Small intestine (tissue), 7 donors: Measurements from ENCODE around the gene LDAH. TPM values are rescaled to one million over a fixed set of nuclear protein-coding genes. Genes with fewer than 3 reads are reported as not detected.

Experiments
- DNase-seq, 2 donors: peaks; one replicate each; pipeline versions ENCODE4 v3.0.0 to v3.0.0-alpha.2; 2013
- FAIRE-seq: peaks from 2 replicates; lab custom pipeline; 2012; peaks lifted over from hg19 to GRCh38; lab: Jason Lieb, UNC
- H3K27ac ChIP-seq, 3 donors: one replicate each; pipeline ENCODE4 v1.5.1; 2013; ENCODE audit warnings: low read length in 2 of 3, mild to moderate bottlenecking in 2 of 3, control low read depth in 1 of 3, inconsistent platforms in 1 of 3, low read depth in 1 of 3, moderate library complexity in 1 of 3
- H3K27me3 ChIP-seq, 3 donors: one replicate each; pipeline ENCODE4 v1.6.1; 2013; ENCODE audit warnings: low read length in 3 of 3, inconsistent platforms in 1 of 3; ENCODE audit not compliant: control insufficient read depth in 3 of 3, insufficient read depth in 3 of 3
- H3K36me3 ChIP-seq, 3 donors: one replicate each; pipeline ENCODE4 v1.6.1; 2013; ENCODE audit warnings: low read length in 3 of 3, inconsistent platforms in 1 of 3, low read depth in 1 of 3, mild to moderate bottlenecking in 1 of 3, moderate library complexity in 1 of 3; ENCODE audit not compliant: control insufficient read depth in 3 of 3, insufficient read depth in 2 of 3
- H3K4me1 ChIP-seq, 3 donors: one replicate each; pipeline ENCODE4 v1.6.1; 2013; ENCODE audit warnings: low read length in 2 of 3, inconsistent platforms in 1 of 3, low read depth in 1 of 3, mild to moderate bottlenecking in 1 of 3, moderate library complexity in 1 of 3; ENCODE audit not compliant: control insufficient read depth in 3 of 3, insufficient read depth in 2 of 3
- H3K4me3 ChIP-seq, 3 donors: one replicate each; pipeline ENCODE4 v1.5.1; 2013; ENCODE audit warnings: low read length in 3 of 3, control low read depth in 1 of 3, inconsistent platforms in 1 of 3, low read depth in 1 of 3, mild to moderate bottlenecking in 1 of 3, moderate library complexity in 1 of 3
- H3K9me3 ChIP-seq, 2 donors: one replicate each; pipeline ENCODE4 v1.6.1; 2013; ENCODE audit warnings: low read depth in 1 of 2, low read length in 1 of 2; ENCODE audit not compliant: control insufficient read depth in 2 of 2, insufficient read depth in 1 of 2
- WGBS, 3 donors: extraction: QIAGEN DNeasy Blood & Tissue Kit; methylation state at CpG; one replicate each; pipeline ENCODE4 v1.1.7; 2013; 5-methylcytosine and 5-hydroxymethylcytosine counted together
- polyA plus RNA-seq, 4 donors: library from polyadenylated mRNA; stranded (reverse) in 3 of 4; unstranded in 1 of 4; fragments of 200-250 nt in 3 of 4; fragments of 120-200 nt in 1 of 4; gene quantifications; one replicate each; pipeline versions ENCODE4 v1.2.1 to v1.2.3, GENCODE V29; 2013
- donor health status: healthy with polysubstance abuse.
- donor health status: control.
- donor health status: control.
- donor health status: Bipolar disorder and iron deficiency.
- donor health status: healthy.

Gene LDAH
- polyA plus RNA-seq, 4 donors, result 4.3 to 32.1 (median 10.4) TPM

DNA sequence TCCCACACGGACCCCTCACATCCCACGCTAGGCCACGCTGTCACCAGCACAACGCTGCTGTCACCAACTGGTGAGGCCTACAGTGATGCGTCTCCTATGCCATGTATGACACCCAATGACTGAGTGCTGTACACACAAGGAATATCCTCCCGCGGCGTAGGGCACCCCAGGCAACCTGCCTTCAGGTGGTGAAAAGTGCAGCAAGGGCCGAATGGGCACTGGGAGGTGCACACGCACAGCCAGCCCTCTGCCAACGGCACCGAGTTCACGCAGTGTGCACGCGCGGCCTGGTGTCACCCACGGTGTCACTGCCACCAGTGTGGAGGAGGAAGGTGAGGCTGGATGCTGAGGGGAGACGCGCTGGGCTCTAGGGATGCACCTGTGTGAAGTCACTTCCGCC is 176.5 kb downstream of the LDAH start:
- Histone ChIP-seq H3K36me3 (peaks cover 0 to 62% (median 2%) of the 10 kb centered on the region in 3 donors), H3K9me3 (no peaks in the 10 kb centered on the region), H3K27ac (no peak overlapping the region), H3K27me3 (no peaks in the 10 kb centered on the region), H3K4me1 (peaks cover 0 to 26% (median 9%) of the 10 kb centered on the region in 3 donors), H3K4me3 (no peak overlapping the region)
- WGBS, 3 donors, result 95 to 97% (median 96%) methylated on average over 20 of the region's 20 CpGs
- DNase-seq, result no peak
- no peak for FAIRE-seq

DNA sequence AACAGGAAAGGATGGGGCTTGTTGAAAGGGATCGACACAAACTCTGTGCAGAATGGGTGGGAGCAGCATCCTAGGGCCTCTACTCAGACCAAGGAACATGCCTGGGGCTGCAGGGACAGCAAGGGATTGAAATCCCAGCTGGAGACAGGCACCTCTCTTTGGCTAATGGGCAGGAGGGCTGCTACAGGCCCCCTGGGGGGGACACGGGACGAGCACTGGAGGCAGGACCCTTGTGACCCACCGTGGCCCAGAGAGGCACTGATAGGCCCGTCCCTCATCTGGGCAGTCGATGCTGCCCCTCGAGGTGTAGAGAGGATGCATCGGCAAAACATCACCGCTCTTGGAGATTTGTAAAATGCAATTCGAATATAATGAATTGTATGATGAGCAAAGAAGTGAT is 177.1 kb downstream of the LDAH start:
- no peak overlapping the region for H3K27ac ChIP-seq
- no peaks in the 10 kb centered on the region for H3K27me3 ChIP-seq
- H3K9me3 ChIP-seq, result no peaks in the 10 kb centered on the region
- no peak for FAIRE-seq
- no peak for DNase-seq
- peaks cover 0 to 69% (median 2%) of the 10 kb centered on the region in 3 donors for H3K36me3 ChIP-seq
- H3K4me1 ChIP-seq, result peaks cover 0 to 26% (median 9%) of the 10 kb centered on the region in 3 donors
- H3K4me3 ChIP-seq, result no peak overlapping the region
- WGBS, 3 donors, result 90 to 94% (median 93%) methylated on average over 10 of the region's 10 CpGs

DNA sequence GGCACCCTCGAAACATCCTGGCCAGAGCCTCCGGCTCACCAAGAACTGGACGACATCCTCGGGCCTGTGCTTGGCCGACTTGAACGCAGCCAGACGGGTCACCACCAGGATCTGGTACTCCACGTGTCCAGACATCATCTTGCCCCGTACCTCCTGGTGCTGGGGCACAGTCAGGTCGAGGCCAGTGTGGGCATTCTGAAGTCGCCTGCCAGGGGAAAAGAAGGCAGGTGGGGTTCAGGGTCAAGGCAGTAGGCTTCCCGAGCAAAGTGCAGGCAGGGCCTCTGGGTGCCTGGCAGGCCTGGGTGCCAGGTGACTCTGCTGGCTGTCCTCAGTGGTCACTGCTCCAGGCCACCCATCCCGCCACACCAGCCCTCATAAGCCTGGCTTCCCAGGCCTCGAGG is 177.6 kb downstream of the LDAH start:
- no peak overlapping the region for H3K4me3 ChIP-seq
- no peak overlapping the region for H3K27ac ChIP-seq
- 90 to 93% (median 91%) methylated on average over 14 of the region's 14 CpGs for WGBS, 3 donors
- H3K27me3 ChIP-seq, result no peaks in the 10 kb centered on the region
- DNase-seq (no peak), FAIRE-seq (no peak)
- H3K4me1 ChIP-seq, result peaks cover 0 to 23% (median 9%) of the 10 kb centered on the region in 3 donors
- H3K9me3 ChIP-seq, result no peaks in the 10 kb centered on the region
- peaks cover 0 to 73% (median 4%) of the 10 kb centered on the region in 3 donors for H3K36me3 ChIP-seq

DNA sequence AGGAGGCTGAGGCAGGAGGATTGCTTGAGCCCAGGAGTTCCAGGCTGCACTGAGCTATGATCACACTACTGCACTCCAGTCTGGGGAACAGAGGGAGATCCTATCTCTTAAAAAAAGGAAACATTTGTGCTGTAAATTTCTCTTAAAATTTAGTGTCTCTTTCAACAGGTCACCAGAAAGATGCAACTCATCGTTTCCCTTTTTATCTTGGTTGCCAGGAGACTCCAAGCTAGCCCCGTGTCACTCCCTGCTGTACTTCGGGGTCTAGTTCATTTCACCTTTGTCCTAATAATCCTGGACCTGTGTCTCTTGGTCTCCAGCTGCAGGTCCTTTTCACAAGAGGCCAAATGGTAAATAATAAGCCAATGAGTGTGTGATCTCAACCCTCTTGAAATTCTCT is 179.1 kb downstream of the LDAH start:
- H3K36me3 ChIP-seq, result peaks cover 0 to 84% (median 9%) of the 10 kb centered on the region in 3 donors
- DNase-seq (no peak), FAIRE-seq (no peak)
- no peaks in the 10 kb centered on the region for H3K27me3 ChIP-seq
- H3K4me1 ChIP-seq, result peaks cover 0 to 12% (median 5%) of the 10 kb centered on the region in 3 donors
- H3K4me3 ChIP-seq, result no peak overlapping the region
- no peaks in the 10 kb centered on the region for H3K9me3 ChIP-seq
- 48 to 77% (median 49%) methylated on average over 3 of the region's 3 CpGs for WGBS, 3 donors
- H3K27ac ChIP-seq, result no peak overlapping the region

DNA sequence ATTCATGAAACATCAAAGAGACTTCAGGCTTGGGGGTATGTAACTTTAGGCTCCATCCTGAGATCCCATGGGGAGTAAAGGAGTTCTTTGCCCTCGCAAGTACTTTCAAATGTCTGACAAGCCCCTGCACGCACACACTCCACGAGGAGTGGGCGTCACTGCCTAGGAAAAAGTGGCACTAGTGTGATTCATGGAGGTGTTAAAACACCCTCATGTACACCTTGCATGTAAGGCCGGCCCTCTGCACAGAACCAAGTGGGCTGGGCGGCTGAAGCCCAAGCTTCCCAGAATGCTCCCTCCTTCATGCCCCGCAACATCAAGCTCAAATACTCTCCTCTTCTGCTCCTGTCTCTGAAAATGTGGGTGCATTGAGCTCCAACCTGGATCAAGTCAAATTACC is 179.8 kb downstream of the LDAH start:
- Histone ChIP-seq H3K9me3 (no peaks in the 10 kb centered on the region), H3K36me3 (peaks cover under 1 to 91% (median 9%) of the 10 kb centered on the region in 3 donors), H3K27me3 (no peaks in the 10 kb centered on the region), H3K4me3 (no peak overlapping the region), H3K4me1 (peaks cover 0 to 4% (median 0%) of the 10 kb centered on the region in 3 donors), H3K27ac (no peak overlapping the region)
- WGBS, 3 donors, result 94 to 98% (median 97%) methylated on average over 7 of the region's 7 CpGs
- FAIRE-seq, result no peak
- DNase-seq, result no peak

DNA sequence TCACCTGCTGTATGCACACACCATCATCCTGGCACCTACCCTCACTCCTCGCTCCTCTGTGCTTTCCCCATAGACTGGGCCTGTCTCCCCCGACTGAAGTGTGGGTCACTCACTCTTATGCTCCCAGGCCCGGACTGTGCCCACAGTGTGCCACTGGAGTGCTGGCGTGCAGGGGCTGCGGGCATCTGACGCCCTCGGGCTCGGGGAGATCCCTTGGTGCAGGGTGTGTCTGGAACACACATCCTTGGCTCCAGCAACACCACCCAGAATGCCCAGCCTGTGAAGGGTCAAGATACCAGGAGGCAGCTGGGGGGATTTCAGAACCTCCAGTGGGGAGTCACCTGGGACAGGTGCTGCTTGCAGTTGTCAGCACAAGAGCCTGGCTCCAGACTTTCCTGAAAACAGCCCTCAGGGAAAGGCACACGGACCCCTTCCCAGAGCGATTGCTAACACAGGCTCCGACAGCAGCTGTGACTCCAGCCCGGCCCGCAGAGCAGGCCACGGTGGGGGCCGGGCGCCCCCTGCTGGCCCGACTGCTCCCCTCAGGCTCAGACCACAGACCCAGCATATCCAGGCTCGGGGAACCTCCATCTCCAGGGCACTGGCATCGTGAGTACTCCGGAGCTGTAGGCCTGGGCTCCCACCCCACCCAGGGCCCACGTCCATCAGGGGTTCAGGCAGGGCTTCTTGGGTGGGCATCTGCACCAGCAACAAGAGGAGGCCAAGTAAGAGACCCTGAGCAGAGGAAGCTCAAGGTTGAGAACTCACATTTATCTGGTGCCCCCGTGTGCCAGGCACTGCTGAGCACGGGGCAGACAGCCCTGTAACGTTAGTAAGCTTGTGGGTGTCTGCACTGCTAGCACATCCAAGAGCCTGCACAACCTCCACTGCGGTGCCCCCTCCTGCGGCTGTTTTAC is 180.6 kb downstream of the LDAH start:
- H3K36me3 ChIP-seq, result peaks cover 3 to 95% (median 10%) of the 10 kb centered on the region in 3 donors
- H3K27me3 ChIP-seq, result no peaks in the 10 kb centered on the region
- DNase-seq (peak; percentile 64 to 81), FAIRE-seq (no peak)
- 31 to 38% (median 32%) methylated on average over 26 of the region's 26 CpGs for WGBS, 3 donors
- H3K4me3 ChIP-seq, result no peak overlapping the region
- H3K9me3 ChIP-seq, result no peaks in the 10 kb centered on the region
- no peaks in the 10 kb centered on the region for H3K4me1 ChIP-seq
- H3K27ac ChIP-seq, result no peak overlapping the region

DNA sequence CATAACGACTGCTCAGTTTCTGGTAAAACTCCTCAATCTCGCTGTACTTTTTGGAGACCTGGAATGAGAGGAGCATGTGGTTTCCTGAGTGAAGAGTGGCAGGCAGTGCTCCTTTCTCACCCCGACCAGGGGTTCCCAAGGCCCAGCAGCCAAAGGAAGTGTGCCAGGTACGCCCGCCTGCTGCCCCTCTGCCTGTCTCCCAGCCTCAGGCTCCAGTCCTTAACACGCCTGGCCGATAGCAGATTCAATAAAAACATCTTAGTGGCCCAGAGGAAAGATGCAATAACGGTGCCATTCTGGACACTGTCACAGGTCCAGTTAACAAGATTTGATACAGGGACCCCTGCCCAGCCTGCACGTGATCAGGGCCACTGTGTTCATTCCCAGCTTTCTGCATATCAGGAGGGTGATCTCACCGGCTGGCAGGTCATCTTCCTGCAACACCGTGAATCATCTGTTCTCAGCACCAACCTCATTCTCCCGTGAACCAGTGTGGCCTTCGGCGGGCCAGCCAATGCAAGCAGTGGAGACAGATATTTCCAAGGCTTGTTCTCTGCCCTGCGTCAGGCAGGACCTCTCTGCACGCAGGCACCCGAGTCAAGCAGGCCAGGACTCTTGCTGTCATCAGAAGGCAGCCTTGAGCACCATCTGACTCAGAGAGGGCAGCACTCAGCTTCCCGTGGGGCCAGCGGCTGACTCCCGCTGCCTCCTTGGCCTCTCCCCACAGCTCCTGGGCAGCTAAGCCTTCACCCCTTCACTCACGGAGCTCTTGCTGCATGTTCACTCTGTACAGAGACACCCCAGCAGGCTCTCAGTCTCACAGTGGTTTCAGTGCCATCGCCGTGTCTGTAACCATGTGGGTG is 181.5 kb downstream of the LDAH start:
- H3K36me3 ChIP-seq, result peaks cover 5 to 93% (median 14%) of the 10 kb centered on the region in 3 donors
- H3K27ac ChIP-seq, result no peak overlapping the region
- WGBS, 3 donors, result 89 to 90% (median 89%) methylated on average over 23 of the region's 23 CpGs
- no peaks in the 10 kb centered on the region for H3K27me3 ChIP-seq
- H3K9me3 ChIP-seq, result no peaks in the 10 kb centered on the region
- H3K4me1 ChIP-seq, result no peaks in the 10 kb centered on the region
- FAIRE-seq (no peak), DNase-seq (no peak)
- H3K4me3 ChIP-seq, result no peak overlapping the region
